ENCODE measurements around the gene CD300A. TPM values are rescaled to one million over a fixed set of nuclear protein-coding genes. Genes with fewer than 3 reads are reported as not detected.

The CD300A gene
- total RNA-seq, 4 donors from 2014 or later, result 5.5 to 13.0 (median 8.7) TPM

- H3K4me3 ChIP-seq (ENCODE audit: low read depth, poor library complexity, severe bottlenecking), result peak overlapping the region; percentile 33
- intact Hi-C loops (cut with DNase I; ENCODE audit: low total_unique reads), result no loop called here
- peak; percentile 66 to 94 for DNase-seq (ENCODE audit: low spot score in 2 of 2)
- TF ChIP-seq, protein P1, sequence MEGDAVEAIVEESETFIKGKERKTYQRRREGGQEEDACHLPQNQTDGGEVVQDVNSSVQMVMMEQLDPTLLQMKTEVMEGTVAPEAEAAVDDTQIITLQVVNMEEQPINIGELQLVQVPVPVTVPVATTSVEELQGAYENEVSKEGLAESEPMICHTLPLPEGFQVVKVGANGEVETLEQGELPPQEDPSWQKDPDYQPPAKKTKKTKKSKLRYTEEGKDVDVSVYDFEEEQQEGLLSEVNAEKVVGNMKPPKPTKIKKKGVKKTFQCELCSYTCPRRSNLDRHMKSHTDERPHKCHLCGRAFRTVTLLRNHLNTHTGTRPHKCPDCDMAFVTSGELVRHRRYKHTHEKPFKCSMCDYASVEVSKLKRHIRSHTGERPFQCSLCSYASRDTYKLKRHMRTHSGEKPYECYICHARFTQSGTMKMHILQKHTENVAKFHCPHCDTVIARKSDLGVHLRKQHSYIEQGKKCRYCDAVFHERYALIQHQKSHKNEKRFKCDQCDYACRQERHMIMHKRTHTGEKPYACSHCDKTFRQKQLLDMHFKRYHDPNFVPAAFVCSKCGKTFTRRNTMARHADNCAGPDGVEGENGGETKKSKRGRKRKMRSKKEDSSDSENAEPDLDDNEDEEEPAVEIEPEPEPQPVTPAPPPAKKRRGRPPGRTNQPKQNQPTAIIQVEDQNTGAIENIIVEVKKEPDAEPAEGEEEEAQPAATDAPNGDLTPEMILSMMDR (IDR thresholded peaks at IDR 0.05), result no peak
- TF ChIP-seq POLR2A (IDR thresholded peaks at IDR 0.05), result no peak
- WGBS, 2 donors, result 0% methylated on average over 47 to 48 of the region's 67 CpGs
Observed at GRCh38 chr17:74430706-74431567, 35.5 kb upstream of the CD300A start.

GRCh38 chr17:74431568-74432423 is 34.6 kb upstream of the CD300A start, which contains the start of gene GPRC5C:
Gene GPRC5C (plus strand): TSS chr17:74432088. CDS start chr17:74439777, 7,689 bp downstream.
- peak; percentile 81 to 95 for DNase-seq (ENCODE audit: low spot score in 2 of 2)
- intact Hi-C loops (cut with DNase I; ENCODE audit: low total_unique reads), result no loop called here
- 0 to 1% methylated on average over 2 to 56 of the region's 81 CpGs for WGBS, 2 donors

GRCh38 chr17:74432424-74432690 is 34.1 kb upstream of the CD300A start:
- 0% methylated on average over 5 to 12 of the region's 33 CpGs for WGBS, 2 donors
- intact Hi-C loops (cut with DNase I; ENCODE audit: low total_unique reads), result no loop called here
- TF ChIP-seq POLR2A (IDR thresholded peaks at IDR 0.05), result no peak
- TF ChIP-seq, protein P1 (IDR thresholded peaks at IDR 0.05), result no peak
- no peak for DNase-seq (ENCODE audit: low spot score in 2 of 2)
- H3K4me3 ChIP-seq (ENCODE audit: low read depth, poor library complexity, severe bottlenecking), result peak overlapping the region; percentile 33

More at GRCh38 chr17:74431568-74432423, 34.6 kb upstream of the CD300A start, which contains the start of gene GPRC5C:
- TF ChIP-seq, protein P1 (IDR thresholded peaks at IDR 0.05), result no peak
- no peak for TF ChIP-seq POLR2A (IDR thresholded peaks at IDR 0.05)
- peak within 1 kb of the TSS; percentile 33 for H3K4me3 ChIP-seq (ENCODE audit: low read depth, poor library complexity, severe bottlenecking)

DNA sequence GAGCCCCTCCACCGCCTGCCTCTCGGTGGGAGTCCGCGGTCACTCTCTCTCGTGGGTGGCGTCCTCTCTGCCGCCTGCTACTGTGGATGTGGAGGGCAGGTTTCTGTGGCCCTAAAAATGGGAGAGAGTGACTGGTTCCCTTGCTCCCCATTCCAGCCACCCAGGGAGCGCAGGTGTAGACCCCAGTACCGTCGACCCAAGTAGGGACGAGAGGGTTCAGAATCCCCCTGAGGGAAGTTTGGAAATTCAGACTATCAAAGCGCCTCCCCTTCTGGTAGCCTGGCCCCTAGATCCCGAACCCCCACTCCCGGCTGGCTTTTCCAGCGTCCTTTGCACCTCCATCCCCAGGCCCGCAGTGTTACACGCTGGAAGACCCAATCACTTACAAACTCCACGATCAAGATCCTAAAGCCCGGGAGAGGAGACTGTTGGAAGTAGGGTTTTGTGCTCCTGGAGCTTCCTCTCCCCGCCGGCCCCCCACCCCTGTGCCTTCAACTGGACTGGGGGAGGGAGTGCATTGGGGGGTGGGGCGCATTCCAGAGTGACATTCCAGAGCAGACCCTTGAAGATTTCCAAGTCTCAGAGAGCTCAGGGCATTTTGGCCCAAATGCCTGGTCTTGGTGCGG is 33.6 kb upstream of the CD300A start:
- H3K4me3 ChIP-seq (ENCODE audit: low read depth, poor library complexity, severe bottlenecking), result peak overlapping the region; percentile 33
- 16 to 26% methylated on average over 16 to 23 of the region's 23 CpGs for whole genome bisulfite sequencing, 2 donors
- no peak for TF ChIP-seq POLR2A (IDR thresholded peaks at IDR 0.05)
- TF ChIP-seq, protein P1 (IDR thresholded peaks at IDR 0.05), result no peak
- intact Hi-C loops (cut with DNase I; ENCODE audit: low total_unique reads), result no loop called here
- DNase-seq (ENCODE audit: low spot score in 2 of 2), result no peak

DNA sequence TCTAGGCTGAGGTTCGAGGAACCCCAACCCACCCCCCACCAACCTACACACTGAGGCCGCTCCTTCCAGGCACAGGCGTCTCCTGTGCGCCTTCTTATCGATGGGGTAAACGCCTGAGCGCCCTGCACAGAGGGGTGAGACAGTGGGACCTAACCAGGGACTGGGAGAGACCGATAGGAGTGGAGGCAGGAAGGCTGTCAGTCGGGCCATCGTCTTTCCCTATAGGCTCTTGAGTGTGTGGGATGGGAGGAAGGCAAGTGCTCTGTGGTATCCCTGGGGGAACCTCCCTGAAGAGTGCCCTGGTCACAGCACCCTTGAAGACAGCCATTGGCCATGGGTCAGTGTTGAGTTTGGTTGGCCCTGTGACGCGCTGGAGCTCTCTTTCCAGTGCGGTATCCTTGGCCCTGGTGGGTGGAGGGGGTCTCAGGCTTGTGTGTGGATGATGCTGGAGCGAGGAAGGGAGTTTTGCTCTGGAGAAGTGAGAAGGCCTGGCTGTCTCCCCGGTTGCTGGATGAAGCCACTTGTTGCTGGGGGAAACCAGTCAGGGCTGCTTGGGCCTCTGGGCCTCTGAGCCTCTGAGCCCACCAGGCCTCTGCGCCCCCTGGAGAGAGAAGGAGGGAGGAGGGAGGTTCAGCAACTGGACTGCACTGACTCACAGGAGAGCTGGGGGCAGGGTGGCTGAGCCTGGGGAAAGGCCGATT is 32.9 kb upstream of the CD300A start:
- WGBS, 2 donors, result 34 to 42% methylated on average over 17 of the region's 17 CpGs
- no peak for DNase-seq (ENCODE audit: low spot score in 2 of 2)
- intact Hi-C loops (cut with DNase I; ENCODE audit: low total_unique reads), result no loop called here
- H3K4me3 ChIP-seq (ENCODE audit: low read depth, poor library complexity, severe bottlenecking), result no peak overlapping the region
- TF ChIP-seq, protein P1 (IDR thresholded peaks at IDR 0.05), result no peak
- TF ChIP-seq POLR2A (IDR thresholded peaks at IDR 0.05), result no peak
